HG03565 (cell line): ENCODE measurements around the gene ACAA2.

ENCODE experiments used
- ATAC-seq: cut with Tn5 transposase; IDR thresholded peaks from one replicate; pipeline ENCODE4 v1.9.1; 2021; ENCODE audit warnings: mild to moderate bottlenecking, moderate library complexity; ENCODE audit not compliant: unreplicated experiment

The ACAA2 gene

GRCh38 chr18:49768051-49768391 is 45.3 kb downstream of the ACAA2 start:
- no peak for ATAC-seq

- no peak for ATAC-seq
Observed at GRCh38 chr18:49767111-49768050, 46.0 kb downstream of the ACAA2 start.

GRCh38 chr18:49766646-49767045 is 46.7 kb downstream of the ACAA2 start:
- no peak for ATAC-seq

GRCh38 chr18:49764032-49764431 is 49.3 kb downstream of the ACAA2 start:
- no peak for ATAC-seq

- no peak for ATAC-seq
Observed at GRCh38 chr18:49763590-49763989, 49.7 kb downstream of the ACAA2 start.

- ATAC-seq, result no peak
Observed at GRCh38 chr18:49762191-49763077, 50.9 kb downstream of the ACAA2 start.

GRCh38 chr18:49761771-49762170 is 51.6 kb downstream of the ACAA2 start:
- ATAC-seq, result no peak

- ATAC-seq, result no peak
Observed at GRCh38 chr18:49758263-49758610, 55.1 kb downstream of the ACAA2 start.

- ATAC-seq, result no peak
Observed at GRCh38 chr18:49757513-49758262, 55.6 kb downstream of the ACAA2 start.

- no peak for ATAC-seq
Observed at GRCh38 chr18:49756671-49757362, 56.5 kb downstream of the ACAA2 start.

GRCh38 chr18:49756135-49756534 is 57.2 kb downstream of the ACAA2 start:
- ATAC-seq, result no peak

GRCh38 chr18:49755489-49755888 is 57.8 kb downstream of the ACAA2 start:
- no peak for ATAC-seq

GRCh38 chr18:49754866-49755265 is 58.5 kb downstream of the ACAA2 start:
- ATAC-seq, result no peak

- ATAC-seq, result no peak
Observed at GRCh38 chr18:49753643-49754042, 59.7 kb downstream of the ACAA2 start.

GRCh38 chr18:49752095-49752457 is 61.3 kb downstream of the ACAA2 start:
- no peak for ATAC-seq

GRCh38 chr18:49751427-49752094 is 61.8 kb downstream of the ACAA2 start:
- no peak for ATAC-seq

- no peak for ATAC-seq
Observed at GRCh38 chr18:49749563-49749962, 63.8 kb downstream of the ACAA2 start.

- no peak for ATAC-seq
Observed at GRCh38 chr18:49747876-49748275, 65.5 kb downstream of the ACAA2 start.

GRCh38 chr18:49745045-49746014 is 68.0 kb downstream of the ACAA2 start:
- ATAC-seq, result no peak
